GM12875 (cell line): ENCODE data around the gene TMPRSS9.

Source experiments
- H3K4me3 ChIP-seq: one replicate; pipeline ENCODE4 v1.5.1; 2011; ENCODE audit warnings: low read depth, low read length, control low read depth
- TF ChIP-seq, protein P1 (sequence below): IDR thresholded peaks from 2 replicates; pipeline ENCODE4 v1.5.1; 2011; ENCODE audit warnings: low read depth, mild to moderate bottlenecking, control low read depth, inconsistent platforms, low read length, moderate library complexity, borderline replicate concordance; ENCODE audit not compliant: insufficient read depth

TMPRSS9 gene

DNA sequence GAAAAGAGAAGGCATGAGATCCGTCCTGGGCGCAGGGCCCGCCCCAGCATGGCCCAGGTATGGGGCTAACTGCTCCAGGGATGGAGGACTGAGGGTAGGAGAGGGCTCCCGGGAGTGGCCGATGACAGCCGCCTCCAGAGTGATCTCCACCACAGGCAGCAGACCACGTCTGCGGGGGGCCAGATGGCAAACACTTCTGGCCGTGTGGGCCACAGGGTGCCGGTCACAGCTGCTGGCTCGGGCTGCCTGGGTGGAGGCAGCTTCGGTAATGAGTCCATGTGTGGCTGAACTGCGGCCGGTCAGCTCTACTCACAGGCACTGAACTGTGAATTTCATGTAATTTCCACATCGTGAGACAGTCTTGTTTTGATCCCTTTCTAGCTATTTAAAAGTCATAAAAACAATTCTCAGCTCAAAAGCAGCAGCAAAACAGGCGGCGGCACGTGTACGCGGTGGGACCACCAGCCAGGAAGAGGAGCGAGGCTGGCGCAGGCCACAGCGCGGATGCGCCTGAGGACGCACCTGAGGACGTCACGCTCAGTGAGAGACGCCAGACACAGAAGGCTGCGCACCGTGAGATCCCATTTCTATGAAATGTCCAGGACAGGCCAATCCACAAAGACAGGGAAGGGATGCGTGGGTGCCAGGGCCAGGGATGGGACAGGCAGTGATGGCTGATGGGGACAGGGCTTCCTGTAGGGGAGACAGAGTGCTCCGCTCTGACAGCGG is 35.7 kb upstream of the TMPRSS9 start:
- peak overlapping the region; percentile 27 for H3K4me3 ChIP-seq
- TF ChIP-seq, protein P1, sequence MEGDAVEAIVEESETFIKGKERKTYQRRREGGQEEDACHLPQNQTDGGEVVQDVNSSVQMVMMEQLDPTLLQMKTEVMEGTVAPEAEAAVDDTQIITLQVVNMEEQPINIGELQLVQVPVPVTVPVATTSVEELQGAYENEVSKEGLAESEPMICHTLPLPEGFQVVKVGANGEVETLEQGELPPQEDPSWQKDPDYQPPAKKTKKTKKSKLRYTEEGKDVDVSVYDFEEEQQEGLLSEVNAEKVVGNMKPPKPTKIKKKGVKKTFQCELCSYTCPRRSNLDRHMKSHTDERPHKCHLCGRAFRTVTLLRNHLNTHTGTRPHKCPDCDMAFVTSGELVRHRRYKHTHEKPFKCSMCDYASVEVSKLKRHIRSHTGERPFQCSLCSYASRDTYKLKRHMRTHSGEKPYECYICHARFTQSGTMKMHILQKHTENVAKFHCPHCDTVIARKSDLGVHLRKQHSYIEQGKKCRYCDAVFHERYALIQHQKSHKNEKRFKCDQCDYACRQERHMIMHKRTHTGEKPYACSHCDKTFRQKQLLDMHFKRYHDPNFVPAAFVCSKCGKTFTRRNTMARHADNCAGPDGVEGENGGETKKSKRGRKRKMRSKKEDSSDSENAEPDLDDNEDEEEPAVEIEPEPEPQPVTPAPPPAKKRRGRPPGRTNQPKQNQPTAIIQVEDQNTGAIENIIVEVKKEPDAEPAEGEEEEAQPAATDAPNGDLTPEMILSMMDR: no peak

DNA sequence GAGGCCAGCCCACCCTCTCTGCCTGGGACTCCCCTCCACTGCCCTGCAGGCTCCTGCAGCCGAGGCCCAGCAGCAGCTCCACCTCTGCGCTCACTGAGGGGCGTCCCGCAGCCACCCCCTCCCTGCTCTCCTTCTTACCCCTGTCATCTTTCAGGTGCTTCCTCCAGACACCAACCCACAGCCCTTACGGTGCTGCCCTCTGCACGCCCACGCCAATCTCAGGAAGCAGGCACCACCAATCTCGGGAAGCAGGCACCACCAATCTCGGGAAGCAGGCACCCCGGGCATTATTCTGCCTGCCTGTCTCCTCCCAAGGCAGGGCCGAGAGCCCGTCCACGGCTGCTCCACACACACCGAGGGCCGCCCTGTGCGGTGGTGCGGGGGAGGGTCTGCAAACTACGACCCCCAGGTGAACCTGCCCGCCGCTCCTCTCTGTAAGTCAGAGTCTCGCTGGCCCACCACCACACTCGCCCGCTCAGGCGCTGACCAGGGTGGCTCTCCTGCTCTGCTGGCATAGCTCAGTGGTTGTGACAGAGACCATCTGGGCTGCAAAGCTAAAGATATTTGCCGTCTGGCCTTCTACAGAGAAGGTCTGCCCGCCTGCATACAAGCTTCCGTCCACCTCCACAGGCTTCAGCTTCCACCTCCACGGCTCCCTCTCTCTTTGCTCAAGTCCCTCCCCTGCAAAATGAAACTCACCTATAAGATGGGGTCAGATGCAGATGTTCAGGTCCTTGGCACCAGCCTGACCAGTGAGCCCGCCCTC is 34.6 kb upstream of the TMPRSS9 start:
- peak overlapping the region; percentile 27 for H3K4me3 ChIP-seq
- TF ChIP-seq, protein P1: no peak

DNA sequence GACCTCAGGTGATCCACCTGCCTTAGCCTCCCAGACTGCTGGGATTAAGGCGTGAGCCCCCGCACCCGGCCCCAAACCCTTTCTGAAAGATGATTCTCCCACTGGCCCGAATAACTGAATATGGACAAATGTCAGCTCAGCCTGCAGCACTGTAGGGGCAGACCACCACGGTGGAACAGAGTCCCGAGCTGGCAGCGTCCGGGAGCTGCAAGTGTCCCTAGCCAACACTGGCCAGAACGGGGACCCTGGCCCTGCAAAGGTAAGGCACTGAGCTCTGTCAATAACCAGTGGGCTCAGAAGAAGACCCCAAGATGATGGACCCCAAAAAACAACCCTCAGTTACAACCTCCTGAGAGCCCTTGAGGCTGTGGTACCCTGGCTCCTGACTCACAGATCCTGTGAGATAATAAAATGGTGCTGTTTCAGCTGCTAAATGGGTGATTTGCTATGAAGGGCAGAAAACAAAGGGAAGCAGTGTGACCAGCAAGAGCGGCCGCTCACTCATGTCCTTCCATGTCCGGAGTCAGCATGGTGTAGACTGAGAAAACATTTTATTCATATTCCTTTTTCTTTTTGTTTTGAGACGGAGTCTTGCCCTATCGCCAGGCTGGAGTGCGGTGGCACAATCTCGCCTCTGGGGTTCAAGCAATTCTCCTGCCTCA is 33.2 kb upstream of the TMPRSS9 start:
- H3K4me3 ChIP-seq: no peak overlapping the region

DNA sequence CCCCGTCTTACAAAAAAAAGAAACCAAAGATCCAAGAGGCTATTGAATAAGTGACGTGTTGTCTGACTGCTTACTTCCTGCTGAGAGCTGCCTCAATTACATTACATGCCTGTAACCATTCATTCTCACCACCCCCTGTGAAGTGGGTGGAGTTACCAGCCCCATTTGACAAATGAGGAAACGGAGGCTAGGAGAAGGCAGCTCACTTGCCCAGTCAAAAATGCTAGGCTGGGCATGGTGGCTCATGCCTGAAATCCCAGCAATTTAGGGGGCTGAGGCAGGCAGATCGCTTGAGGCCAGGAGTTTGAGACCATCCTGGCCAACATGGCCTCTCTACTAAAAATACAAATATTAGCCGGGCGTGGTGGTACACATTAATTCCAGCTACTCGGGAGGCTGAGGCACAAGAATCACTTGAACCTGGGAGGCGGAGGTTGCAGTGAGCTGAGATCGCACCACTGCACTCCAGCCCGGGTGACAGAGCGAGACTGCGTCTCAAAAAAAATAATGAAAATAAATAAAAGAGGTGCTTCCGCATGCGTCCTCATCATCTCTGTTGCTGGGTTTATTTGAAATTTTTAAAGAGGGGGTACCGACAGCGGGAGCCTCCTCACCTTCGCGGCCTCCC is 32.2 kb upstream of the TMPRSS9 start:
- TF ChIP-seq, protein P1: no peak
- H3K4me3 ChIP-seq: peak overlapping the region; percentile 99

More for the DNA sequence above, 33.2 kb upstream of the TMPRSS9 start:
- TF ChIP-seq, protein P1: no peak

DNA sequence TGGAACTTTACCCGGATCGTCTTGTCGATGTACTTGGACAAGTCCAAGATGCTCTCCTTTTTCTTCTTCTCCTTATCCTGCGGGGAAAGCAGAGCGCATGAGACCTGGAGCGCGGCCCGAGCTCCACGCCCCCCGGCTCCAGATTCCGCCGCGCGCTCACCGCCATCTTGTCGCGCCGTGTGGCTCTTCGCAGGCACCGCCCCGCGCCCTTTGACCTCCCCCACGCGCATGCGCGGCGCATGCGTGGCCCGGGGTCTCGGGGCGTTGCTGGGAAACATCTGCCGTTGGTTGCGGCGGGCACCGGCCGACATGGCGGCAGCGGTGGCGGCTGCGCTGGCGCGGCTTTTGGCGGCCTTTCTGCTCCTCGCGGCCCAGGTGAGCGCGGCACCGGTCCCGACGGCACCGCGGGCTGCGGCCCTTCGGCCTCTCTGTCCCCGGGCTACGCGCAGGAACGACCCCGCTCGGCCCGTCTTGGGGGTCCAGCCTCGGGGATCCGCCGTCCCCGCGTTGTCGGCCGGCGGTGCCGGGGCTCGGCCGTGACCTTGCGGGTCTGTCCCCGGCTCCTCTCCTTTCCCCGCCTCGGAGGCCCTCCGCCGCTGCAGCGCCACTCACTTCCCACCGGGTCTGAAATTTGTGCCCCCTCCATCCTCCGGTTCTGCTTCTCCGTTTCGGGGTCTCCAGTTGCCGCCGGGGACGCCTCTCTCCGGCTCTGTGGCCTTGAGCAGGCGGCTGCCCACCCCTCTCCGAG is 31.5 kb upstream of the TMPRSS9 start, which contains the start of the genes LSM7 and SPPL2B:
LSM7 (minus strand) TSS at position 186 of the 748 bp plus-strand sequence; CDS start at position 166, 20 bp downstream.
SPPL2B (plus strand) TSS at position 284 of the 748 bp plus-strand sequence; CDS start at position 310, 26 bp downstream.
- H3K4me3 ChIP-seq: peak within 1 kb of the TSS; percentile 99
- TF ChIP-seq, protein P1: no peak

DNA sequence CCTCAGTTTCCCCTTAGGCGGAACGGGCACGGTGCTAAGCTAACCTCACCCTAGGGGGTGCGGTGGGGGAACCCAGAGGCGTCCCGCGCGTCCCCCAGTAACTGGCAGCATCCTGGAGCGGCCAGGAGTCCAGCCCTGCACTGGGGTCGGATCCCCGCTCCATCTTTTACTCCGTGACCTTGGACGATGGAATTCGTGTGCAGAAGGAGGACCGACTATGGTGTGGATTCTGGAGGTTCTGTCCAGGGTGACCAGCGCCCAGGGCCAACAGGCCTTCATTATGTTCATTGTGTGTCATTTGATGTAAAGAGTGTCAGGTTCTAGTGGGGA is 31.0 kb upstream of the TMPRSS9 start:
- TF ChIP-seq, protein P1: no peak
- peak overlapping the region; percentile 99 for H3K4me3 ChIP-seq
